ENCODE results near the gene KL. TPM values are rescaled to one million over a fixed set of nuclear protein-coding genes. Genes with fewer than 3 reads are reported as not detected.

The KL gene
- total and polyA plus RNA-seq, 5 experiments from 2014 or later = 0.25 to 0.29 TPM; not detected in 3

DNA sequence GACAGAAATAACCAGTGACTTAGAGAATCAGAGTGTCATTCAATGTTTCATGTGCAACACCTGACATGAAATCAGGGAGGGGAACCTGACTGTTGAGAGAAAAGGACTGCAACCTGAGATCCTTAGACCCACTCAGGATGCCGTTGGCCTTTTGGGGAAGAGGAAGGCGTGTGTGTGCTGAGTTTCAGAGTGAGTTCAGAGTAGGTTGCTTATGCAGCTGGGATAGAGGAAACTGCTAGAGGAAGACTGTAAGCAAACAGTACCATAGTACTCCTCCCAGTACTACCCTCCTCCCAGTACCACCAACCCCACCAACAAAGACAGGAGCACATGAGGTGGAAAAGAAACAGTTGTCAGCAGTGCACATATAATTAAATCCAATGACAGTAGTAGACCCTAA lies 63.7 kb downstream of the KL start:
- H3K27me3 Mint-ChIP-seq = peaks cover 4 to 44% (median 13%) of the 10 kb centered on the region in 5 donors
- ATAC-seq (no peak), DNase-seq (no peak)
- no peaks in the 10 kb centered on the region for H3K4me1 Mint-ChIP-seq
- H3K27ac Mint-ChIP-seq = no peak overlapping the region
- H3K9me3 Mint-ChIP-seq = no peaks in the 10 kb centered on the region
- POLR2A ChIA-PET = no interaction called here
- no peaks in the 10 kb centered on the region for H3K36me3 Mint-ChIP-seq
- H3K4me3 Mint-ChIP-seq = no peak overlapping the region

DNA sequence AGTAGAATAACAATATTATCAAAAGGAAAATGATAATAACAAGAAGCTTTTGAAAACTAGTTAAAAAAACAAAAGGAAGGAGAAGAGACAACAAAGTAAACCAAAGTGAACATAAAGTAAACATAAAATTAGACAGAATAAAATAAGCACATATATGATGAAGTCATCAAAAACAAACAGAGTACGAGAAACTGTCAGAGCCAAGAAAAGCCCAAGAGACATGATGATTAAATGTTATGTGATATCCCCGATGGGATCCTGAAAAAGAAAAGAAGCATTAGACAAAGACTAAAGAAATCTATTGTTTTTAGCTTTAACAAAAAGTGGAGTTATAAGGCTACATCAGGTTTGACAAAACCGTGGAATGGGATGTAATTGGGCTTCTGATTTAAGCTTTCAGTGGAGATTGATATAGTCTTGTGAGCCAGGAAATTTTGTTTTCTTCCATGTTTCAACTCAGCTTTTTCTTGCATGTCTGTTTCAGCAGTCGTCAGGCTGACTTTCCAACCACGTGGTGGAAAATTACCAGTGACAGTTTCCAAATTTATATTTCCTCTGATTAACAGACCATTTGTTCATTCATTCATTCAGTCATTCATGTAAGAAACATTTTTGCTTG lies 64.9 kb downstream of the KL start:
- Mint-ChIP-seq H3K27ac (no peak overlapping the region), H3K4me1 (no peaks in the 10 kb centered on the region), H3K9me3 (no peaks in the 10 kb centered on the region), H3K4me3 (no peak overlapping the region), H3K27me3 (peaks cover 5 to 48% (median 13%) of the 10 kb centered on the region in 5 donors), H3K36me3 (no peaks in the 10 kb centered on the region)
- POLR2A ChIA-PET = no interaction called here
- DNase-seq (no peak), ATAC-seq (no peak)

DNA sequence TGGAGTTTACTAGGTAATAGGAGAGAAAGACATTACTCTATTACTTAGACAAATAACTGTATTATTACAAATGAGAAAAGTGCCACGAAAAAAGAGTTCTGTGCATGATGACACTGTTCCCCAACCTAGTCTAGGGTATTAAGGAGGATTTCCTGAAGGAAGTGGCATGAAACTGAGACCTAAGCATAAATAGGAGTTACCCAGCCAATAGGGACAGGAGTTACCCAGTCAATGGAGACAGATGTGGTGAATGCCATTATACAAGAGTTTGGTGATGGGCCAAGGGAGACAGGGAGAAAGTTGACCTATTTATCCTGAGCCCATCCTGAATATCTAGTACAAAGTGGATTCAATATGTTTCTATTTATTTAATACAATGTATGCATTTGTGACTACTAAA lies 65.4 kb downstream of the KL start:
- H3K27me3 Mint-ChIP-seq = peaks cover 5 to 54% (median 12%) of the 10 kb centered on the region in 5 donors
- POLR2A ChIA-PET = no interaction called here
- no peak overlapping the region for H3K27ac Mint-ChIP-seq
- ATAC-seq (no peak), DNase-seq (no peak)
- H3K36me3 Mint-ChIP-seq = no peaks in the 10 kb centered on the region
- H3K9me3 Mint-ChIP-seq = no peaks in the 10 kb centered on the region
- H3K4me3 Mint-ChIP-seq = no peak overlapping the region
- no peaks in the 10 kb centered on the region for H3K4me1 Mint-ChIP-seq

DNA sequence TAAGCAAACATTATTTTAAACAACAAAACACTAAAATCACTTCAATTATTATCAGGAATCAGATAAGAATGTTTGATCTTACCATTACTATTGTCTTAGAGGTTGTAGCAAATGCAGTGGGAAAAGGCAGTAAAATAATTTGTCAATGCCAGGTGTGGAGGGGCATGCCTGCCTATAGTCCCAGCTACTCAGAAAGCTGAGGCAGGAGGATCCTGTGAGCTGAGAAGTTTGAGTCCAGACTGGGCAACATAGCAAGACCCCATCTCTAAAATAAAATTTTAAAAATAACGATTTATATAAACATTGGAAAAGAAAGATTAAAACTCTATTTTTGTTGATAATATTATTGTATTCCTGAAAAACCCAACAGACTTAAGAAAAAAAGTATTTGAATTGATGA lies 66.8 kb downstream of the KL start:
- no peaks in the 10 kb centered on the region for H3K9me3 Mint-ChIP-seq
- no peak overlapping the region for H3K4me3 Mint-ChIP-seq
- ATAC-seq (no peak), DNase-seq (no peak)
- POLR2A ChIA-PET = no interaction called here
- no peak overlapping the region for H3K27ac Mint-ChIP-seq
- H3K4me1 Mint-ChIP-seq = no peaks in the 10 kb centered on the region
- peaks cover 8 to 64% (median 17%) of the 10 kb centered on the region in 5 donors for H3K27me3 Mint-ChIP-seq
- no peaks in the 10 kb centered on the region for H3K36me3 Mint-ChIP-seq

DNA sequence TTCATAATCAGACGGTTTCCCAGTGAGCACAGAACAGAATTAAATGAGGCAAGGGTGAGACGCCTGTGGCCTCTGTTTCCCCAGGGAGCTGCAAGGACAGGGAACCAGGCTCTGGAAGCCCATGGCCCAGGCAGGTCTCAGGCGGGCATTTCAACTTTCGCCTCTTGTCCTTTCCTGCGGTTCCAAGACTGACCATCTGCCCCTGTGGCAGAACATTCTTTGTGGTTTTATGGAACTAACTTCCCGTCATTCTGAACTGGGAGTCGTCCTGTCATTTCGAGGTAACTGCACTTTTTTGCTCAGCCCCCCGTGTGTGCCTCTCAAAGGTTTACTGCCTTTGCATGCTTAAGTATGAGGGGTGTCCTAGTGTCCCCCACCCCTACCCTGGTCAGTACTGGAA lies 70.9 kb downstream of the KL start:
- no peak overlapping the region for H3K4me3 Mint-ChIP-seq
- no peak overlapping the region for H3K27ac Mint-ChIP-seq
- peaks cover 7 to 32% (median 17%) of the 10 kb centered on the region in 5 donors for H3K27me3 Mint-ChIP-seq
- ATAC-seq (no peak), DNase-seq (no peak)
- no peaks in the 10 kb centered on the region for H3K9me3 Mint-ChIP-seq
- POLR2A ChIA-PET = no interaction called here
- H3K36me3 Mint-ChIP-seq = no peaks in the 10 kb centered on the region
- H3K4me1 Mint-ChIP-seq = no peaks in the 10 kb centered on the region

DNA sequence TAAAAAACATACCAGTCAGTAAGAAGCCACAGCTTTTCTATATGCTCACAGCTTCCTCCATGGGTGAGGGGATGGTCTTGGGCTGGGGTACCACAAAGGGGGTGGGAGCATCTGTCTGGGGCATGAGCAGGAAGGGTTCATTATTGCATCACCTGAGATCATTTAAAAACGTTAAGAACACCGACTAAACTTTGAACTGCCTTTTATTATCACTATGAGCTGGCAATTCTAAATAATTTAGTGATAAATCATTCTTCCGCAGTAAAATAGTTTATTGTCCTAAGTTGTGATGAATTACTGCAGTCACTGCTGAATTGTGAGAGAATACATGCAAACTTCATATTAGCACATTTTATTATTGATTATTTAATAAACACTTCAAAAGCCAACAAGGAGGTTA lies 71.6 kb downstream of the KL start:
- ATAC-seq = no peak
- no peak overlapping the region for H3K27ac Mint-ChIP-seq
- DNase-seq = no peak
- no peaks in the 10 kb centered on the region for H3K4me1 Mint-ChIP-seq
- POLR2A ChIA-PET = no interaction called here
- H3K27me3 Mint-ChIP-seq = peaks cover 7 to 35% (median 17%) of the 10 kb centered on the region in 5 donors
- H3K36me3 Mint-ChIP-seq = no peaks in the 10 kb centered on the region
- H3K4me3 Mint-ChIP-seq = no peak overlapping the region
- H3K9me3 Mint-ChIP-seq = no peaks in the 10 kb centered on the region

DNA sequence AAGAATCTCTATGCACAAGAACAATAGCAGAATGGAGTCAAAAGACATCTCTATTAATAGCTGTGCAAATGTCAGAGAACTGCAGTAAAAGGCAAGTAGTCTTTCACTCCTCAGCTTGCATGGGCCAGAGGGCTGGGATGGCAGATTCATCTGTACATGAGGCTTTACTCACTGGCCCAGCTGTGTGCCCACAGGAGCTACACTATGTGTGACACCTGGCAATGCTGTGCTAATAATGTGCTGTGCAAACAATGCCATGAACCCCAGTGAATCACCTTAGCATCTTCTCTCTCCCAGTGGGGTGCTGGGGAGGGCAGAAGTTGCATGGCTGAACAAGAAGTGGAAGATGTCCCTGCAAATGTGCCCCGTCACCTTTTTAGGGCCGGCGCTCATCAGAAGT lies 73.1 kb downstream of the KL start:
- no peaks in the 10 kb centered on the region for H3K4me1 Mint-ChIP-seq
- no peaks in the 10 kb centered on the region for H3K9me3 Mint-ChIP-seq
- no peak overlapping the region for H3K4me3 Mint-ChIP-seq
- peaks cover 7 to 35% (median 17%) of the 10 kb centered on the region in 5 donors for H3K27me3 Mint-ChIP-seq
- POLR2A ChIA-PET = no interaction called here
- H3K27ac Mint-ChIP-seq = no peak overlapping the region
- ATAC-seq (no peak), DNase-seq (no peak)
- H3K36me3 Mint-ChIP-seq = no peaks in the 10 kb centered on the region

DNA sequence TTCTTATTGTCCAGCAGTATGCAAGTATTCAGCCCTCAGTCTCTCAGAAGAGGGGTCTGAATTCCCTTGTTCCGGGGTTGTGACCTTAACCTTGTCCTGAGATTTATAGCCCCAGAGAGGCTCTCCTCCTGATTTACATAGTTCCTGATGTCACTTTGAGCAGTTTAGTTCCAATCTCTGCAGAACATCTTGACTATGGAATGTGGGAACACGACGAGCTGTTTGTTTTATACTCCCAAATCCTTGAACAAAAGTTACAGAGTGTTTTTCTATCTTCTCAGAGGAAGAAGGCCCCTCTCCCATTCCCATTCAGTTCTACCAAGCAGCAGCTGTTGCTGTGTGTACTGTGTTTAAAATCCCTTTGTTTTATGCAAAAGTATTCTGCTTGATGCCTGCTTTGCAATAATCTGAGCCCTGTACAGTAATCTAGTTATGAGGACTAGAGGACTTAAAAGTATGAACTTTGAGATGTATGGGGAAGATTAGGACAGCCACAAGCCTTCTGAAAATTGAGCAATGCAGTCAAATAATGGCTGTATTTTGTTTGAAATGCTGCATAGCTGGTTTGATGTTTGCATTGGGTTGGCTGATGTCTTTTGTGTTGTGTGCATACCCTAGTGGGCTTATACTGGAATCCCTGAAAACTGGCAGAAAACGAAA lies 74.7 kb downstream of the KL start:
- H3K27me3 Mint-ChIP-seq = peaks cover 7 to 33% (median 17%) of the 10 kb centered on the region in 5 donors
- no peak overlapping the region for H3K27ac Mint-ChIP-seq
- no peak overlapping the region for H3K4me3 Mint-ChIP-seq
- peaks cover 0 to 2% (median 0%) of the 10 kb centered on the region in 9 donors for H3K9me3 Mint-ChIP-seq
- no peaks in the 10 kb centered on the region for H3K36me3 Mint-ChIP-seq
- ATAC-seq = no peak
- POLR2A ChIA-PET = no interaction called here
- DNase-seq = no peak
- H3K4me1 Mint-ChIP-seq = no peaks in the 10 kb centered on the region

DNA sequence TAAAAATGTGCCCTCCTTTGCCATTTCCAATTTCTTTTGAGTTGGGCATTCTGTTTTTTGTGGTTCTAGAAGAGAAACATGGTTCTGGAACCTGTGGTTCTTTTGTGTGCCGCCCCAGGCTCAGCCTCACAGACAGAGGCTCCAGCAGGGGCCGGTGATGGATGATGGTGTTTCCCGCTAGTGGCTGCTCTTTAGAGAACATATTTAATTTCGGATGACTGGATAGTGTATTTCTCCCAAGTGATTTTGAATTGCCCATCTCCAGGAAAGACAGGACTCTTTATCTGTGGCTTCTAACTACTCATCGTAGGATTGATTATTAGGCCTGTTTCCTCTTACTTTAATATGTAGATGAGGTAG lies 75.2 kb downstream of the KL start:
- Mint-ChIP-seq H3K4me3 (no peak overlapping the region), H3K27me3 (peaks cover 7 to 28% (median 15%) of the 10 kb centered on the region in 5 donors), H3K27ac (no peak overlapping the region), H3K36me3 (no peaks in the 10 kb centered on the region), H3K9me3 (peaks cover 0 to 5% (median 0%) of the 10 kb centered on the region in 9 donors), H3K4me1 (no peaks in the 10 kb centered on the region)
- POLR2A ChIA-PET = no interaction called here
- DNase-seq (no peak), ATAC-seq (no peak)

DNA sequence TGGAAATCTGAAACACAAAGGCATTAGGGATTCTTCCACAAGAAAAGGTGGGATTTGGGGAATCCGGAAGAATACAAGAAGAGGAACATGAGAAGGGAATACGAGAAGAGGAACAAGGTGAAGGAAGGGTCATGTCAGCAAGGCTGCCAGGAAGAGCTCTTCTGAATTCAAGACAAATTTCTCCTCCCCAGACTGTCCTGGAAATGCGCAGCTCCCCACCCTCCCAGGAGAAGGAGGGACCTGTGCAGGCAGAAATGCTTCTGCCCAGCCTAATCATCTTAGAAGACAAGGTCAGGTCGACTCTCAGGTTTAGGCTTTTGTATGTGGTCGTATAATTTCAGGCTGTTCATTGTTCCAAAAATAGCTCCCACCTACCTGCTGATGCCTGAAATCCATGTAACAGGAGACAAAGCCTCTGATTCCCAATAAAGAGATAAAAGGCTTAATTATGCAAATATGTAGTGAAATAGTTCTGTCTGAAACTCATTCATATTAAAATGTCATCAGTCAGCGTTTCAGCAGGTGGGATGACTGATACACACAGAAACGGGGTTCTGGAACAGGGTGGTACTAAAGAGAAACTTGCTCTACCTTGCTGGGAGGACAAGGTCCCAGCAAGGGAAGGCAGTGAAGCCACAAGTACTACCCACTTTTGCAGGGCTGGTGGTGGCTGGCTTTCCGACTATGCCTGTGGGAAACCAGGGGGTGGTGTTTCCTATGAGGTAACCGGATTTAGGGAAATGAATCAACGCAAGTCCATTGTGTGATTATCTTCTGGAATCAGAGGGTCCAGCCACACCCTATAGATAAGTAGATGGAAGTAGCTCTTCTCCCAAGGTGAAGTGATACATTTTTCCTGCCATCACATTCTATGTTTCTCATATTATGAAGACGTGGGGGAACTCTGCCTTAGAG lies 76.1 kb downstream of the KL start:
- H3K9me3 Mint-ChIP-seq = peaks cover 0 to 5% (median 0%) of the 10 kb centered on the region in 9 donors
- ATAC-seq (no peak), DNase-seq (no peak)
- POLR2A ChIA-PET = no interaction called here
- no peaks in the 10 kb centered on the region for H3K4me1 Mint-ChIP-seq
- peaks cover 6 to 19% (median 7%) of the 10 kb centered on the region in 5 donors for H3K27me3 Mint-ChIP-seq
- no peaks in the 10 kb centered on the region for H3K36me3 Mint-ChIP-seq
- H3K27ac Mint-ChIP-seq = no peak overlapping the region
- no peak overlapping the region for H3K4me3 Mint-ChIP-seq

DNA sequence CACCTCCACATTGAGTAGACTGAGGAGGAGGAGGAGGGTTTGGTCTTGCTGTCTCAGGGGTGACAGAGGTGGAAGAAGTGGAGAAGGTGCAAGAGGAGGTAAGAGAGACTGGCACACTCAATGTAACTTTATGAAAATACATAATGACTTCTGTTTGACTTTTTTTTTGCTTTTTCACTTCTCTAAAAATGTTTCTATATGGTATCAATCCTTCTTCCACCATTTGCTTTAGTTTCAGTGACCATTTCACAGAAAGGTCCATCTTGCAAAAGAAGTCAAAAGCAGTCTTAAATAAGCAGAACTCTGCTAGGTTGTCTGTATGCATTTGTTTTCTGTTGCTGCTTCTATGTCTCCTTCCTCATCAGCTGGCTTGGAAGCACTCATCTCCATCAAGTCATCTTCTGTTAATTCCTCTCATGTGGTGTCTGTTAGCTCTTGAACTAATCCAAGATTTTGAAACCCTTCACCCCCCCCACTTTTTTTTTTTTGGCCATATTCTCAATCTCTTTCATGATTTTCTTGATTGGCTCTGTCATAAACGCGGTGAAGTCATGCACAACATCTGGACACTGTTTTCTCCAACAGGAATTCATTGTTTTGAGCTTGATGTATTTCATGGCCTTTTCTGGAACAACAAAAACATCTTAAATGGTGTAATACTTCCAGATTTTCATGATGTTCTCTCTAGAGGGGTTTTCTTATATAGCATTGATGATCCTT lies 80.8 kb downstream of the KL start:
- H3K9me3 Mint-ChIP-seq = peaks cover 0 to 12% (median 2%) of the 10 kb centered on the region in 9 donors
- no peak overlapping the region for H3K27ac Mint-ChIP-seq
- DNase-seq (no peak), ATAC-seq (no peak)
- H3K4me1 Mint-ChIP-seq = no peaks in the 10 kb centered on the region
- POLR2A ChIA-PET = no interaction called here
- no peaks in the 10 kb centered on the region for H3K36me3 Mint-ChIP-seq
- H3K4me3 Mint-ChIP-seq = no peak overlapping the region
- H3K27me3 Mint-ChIP-seq = peaks cover 0 to 26% (median 5%) of the 10 kb centered on the region in 5 donors

DNA sequence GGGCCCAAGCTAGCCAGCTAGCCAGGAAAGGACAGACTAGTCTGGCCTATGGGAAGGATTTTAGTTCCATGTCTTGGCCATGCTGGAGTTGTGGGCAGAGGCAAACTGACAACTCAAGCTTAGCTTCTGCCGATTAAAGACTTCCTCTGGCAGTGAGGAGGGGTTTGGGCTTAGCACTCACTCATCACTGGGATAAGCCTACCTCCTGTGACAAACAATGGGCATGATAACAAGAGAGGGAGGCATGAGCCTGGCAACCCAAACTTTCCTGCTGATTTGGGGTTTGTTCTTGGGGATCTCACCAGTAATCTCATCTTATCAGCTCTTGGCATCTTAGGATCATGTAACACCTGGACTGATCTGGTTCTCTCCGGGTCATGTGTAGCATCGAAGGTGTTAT lies 83.6 kb downstream of the KL start:
- ATAC-seq = no peak

DNA sequence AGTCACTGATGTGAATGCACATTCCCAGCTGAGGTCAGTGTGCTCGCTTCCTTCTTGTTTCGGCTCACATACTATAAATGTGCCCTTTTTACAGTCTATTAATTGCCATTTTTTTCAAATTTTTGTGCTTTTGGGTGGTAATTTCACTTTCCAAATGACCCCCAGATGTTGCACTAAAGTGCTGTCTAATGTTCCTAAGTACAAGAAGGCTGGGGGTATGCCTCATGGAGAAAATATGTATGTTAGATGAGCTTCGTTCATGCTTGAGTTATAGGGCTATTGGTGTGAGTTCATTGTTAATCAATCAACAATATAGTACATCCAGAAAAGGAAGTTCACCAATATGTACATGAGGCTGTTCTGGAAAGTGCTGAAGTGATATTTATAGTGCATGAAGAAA lies 84.7 kb downstream of the KL start:
- DNase-seq (no peak), ATAC-seq (no peak)
- no peaks in the 10 kb centered on the region for H3K36me3 Mint-ChIP-seq
- H3K27me3 Mint-ChIP-seq = peaks cover 4 to 31% (median 8%) of the 10 kb centered on the region in 5 donors
- H3K9me3 Mint-ChIP-seq = peaks cover 0 to 12% (median 2%) of the 10 kb centered on the region in 9 donors
- peaks cover 0 to 2% (median under 1%) of the 10 kb centered on the region in 4 donors for H3K4me1 Mint-ChIP-seq
- no peak overlapping the region for H3K27ac Mint-ChIP-seq
- POLR2A ChIA-PET = no interaction called here
- no peak overlapping the region for H3K4me3 Mint-ChIP-seq

More for the DNA sequence above, 83.6 kb downstream of the KL start:
- no peak for DNase-seq
- POLR2A ChIA-PET = no interaction called here
- Mint-ChIP-seq H3K27me3 (peaks cover 2 to 20% (median 6%) of the 10 kb centered on the region in 5 donors), H3K9me3 (peaks cover 0 to 12% (median 2%) of the 10 kb centered on the region in 9 donors), H3K4me1 (no peaks in the 10 kb centered on the region), H3K27ac (no peak overlapping the region), H3K36me3 (no peaks in the 10 kb centered on the region), H3K4me3 (no peak overlapping the region)
